ENCODE measurements around the gene CSF1.

- TF ChIP-seq ATF3 (IDR thresholded peaks at IDR 0.05) (no peak), ZFX (IDR thresholded peaks at IDR 0.05) (no peak), CTCF (IDR thresholded peaks at IDR 0.05 in 2 of 3, conservative IDR thresholded peaks at IDR 0.05 in 1 of 3; ENCODE audit: borderline replicate concordance in 1 of 3, insufficient read depth in 1 of 3, low read depth in 2 of 3, low read length in 2 of 3) (no peak), POLR2AphosphoS5 (IDR thresholded peaks at IDR 0.05; ENCODE audit: low read depth, low read length) (no peak)
Measured at GRCh38 chr1:109933856-109934711, 23.4 kb downstream of the CSF1 start.
